GM12878 (cell line): ENCODE results near the gene RCC1. TPM values are rescaled to one million over a fixed set of nuclear protein-coding genes. Genes with fewer than 3 reads are reported as not detected.

Experiments used
- ATAC-seq: fragments of 200-7000 bp; cut with Tn5 transposase; 3 replicates; pipeline ENCODE4 v1.9.1; 2020; ENCODE audit warnings: mild to moderate bottlenecking, moderate library complexity
- BruUV-seq: library from RNA; stranded (reverse); fragments of 400-500 nt; replicated peaks from 2 replicates; lab custom pipeline; 2021; lab: Mats Ljungman, UMichigan
- CTCF ChIA-PET: fragments of 300-600 bp; sonication (Branson Sonifier 250); formaldehyde crosslinking; extraction: SDS; loops from one replicate; lab custom pipeline; 2021; ENCODE audit warnings: inconsistent platforms; lab: Yijun Ruan, JAX
- POLR2A ChIA-PET: fragments of 350-600 bp; formaldehyde crosslinking; extraction: SDS; loops from one replicate; lab custom pipeline; 2021; ENCODE audit warnings: inconsistent platforms; lab: Charles Lee
- RAD21 ChIA-PET: fragments of 300-600 bp; sonication (Branson Sonifier 250); formaldehyde crosslinking; loops from one replicate; lab custom pipeline; 2023; ENCODE audit warnings: antibody characterized with exemption; ENCODE audit not compliant: unreplicated experiment; lab: Charles Lee
- SMC1A ChIA-PET: fragments of 300-600 bp; sonication (Branson Sonifier 250); formaldehyde crosslinking; loops from one replicate; lab custom pipeline; 2023; ENCODE audit not compliant: unreplicated experiment, uncharacterized antibody; lab: Charles Lee
- DNase-seq: peaks from one replicate; pipeline ENCODE4 v3.0.0-alpha.2; 2011; ENCODE audit warnings: low read depth, low spot score
- FAIRE-seq: peaks from 3 replicates; lab custom pipeline; 2011; peaks lifted over from hg19 to GRCh38; lab: Jason Lieb, UNC
- H2AFZ ChIP-seq: 2 replicates; pipeline ENCODE4 v1.6.0; 2011; ENCODE audit warnings: low read depth, low read length, control low read depth; ENCODE audit not compliant: control insufficient read depth
- H3K27ac ChIP-seq: 2 replicates; pipeline ENCODE4 v1.5.1; 2011; ENCODE audit warnings: control low read depth; ENCODE audit not compliant: control insufficient read depth, insufficient read depth
- H3K27me3 ChIP-seq, 2 experiments: replicated peaks in 1 of 2; 2 replicates each; pipeline versions ENCODE4 v1.6.0 to v1.6.1; 2011; ENCODE audit warnings: low read length in 1 of 2; ENCODE audit not compliant: control insufficient read depth in 2 of 2, insufficient read depth in 2 of 2
- H3K36me3 ChIP-seq, 2 experiments: 2 replicates each; pipeline ENCODE4 v1.5.1; 2011; ENCODE audit warnings: low read length in 1 of 2; ENCODE audit not compliant: control insufficient read depth in 2 of 2, insufficient read depth in 2 of 2
- H3K4me1 ChIP-seq: 2 replicates; pipeline ENCODE4 v1.6.1; 2011; ENCODE audit warnings: mild to moderate bottlenecking, low read length, moderate library complexity, mixed read lengths; ENCODE audit not compliant: control insufficient read depth, insufficient read depth
- H3K4me2 ChIP-seq: 2 replicates; pipeline ENCODE4 v1.6.0; 2011; ENCODE audit warnings: control low read depth; ENCODE audit not compliant: control insufficient read depth, insufficient read depth
- H3K4me3 ChIP-seq: fragments of 200-600 bp; sonication (generic); 2 replicates; pipeline ENCODE4 v1.5.1; 2016
- H3K79me2 ChIP-seq: 2 replicates; pipeline ENCODE4 v1.6.0; 2011; ENCODE audit warnings: low read length; ENCODE audit not compliant: control insufficient read depth, insufficient read depth
- H3K9ac ChIP-seq: 2 replicates; pipeline ENCODE4 v1.8.0; 2011; ENCODE audit warnings: low read length, control low read depth, mixed read lengths; ENCODE audit not compliant: control insufficient read depth, insufficient read depth
- H3K9me3 ChIP-seq: replicated peaks from 3 replicates; pipeline ENCODE4 v1.5.1; 2011; ENCODE audit warnings: mild to moderate bottlenecking, low read length; ENCODE audit not compliant: control insufficient read depth, insufficient read depth
- H4K20me1 ChIP-seq: 2 replicates; pipeline ENCODE4 v1.6.0; 2011; ENCODE audit not compliant: control insufficient read depth, insufficient read depth
- ETV6 ChIP-seq, 2 experiments: fragments of 450-650 bp in 1 of 2; IDR thresholded peaks in 1 of 2; conservative IDR thresholded peaks in 1 of 2; 2 replicates each; pipeline ENCODE4 v1.6.1; 2014; ENCODE audit warnings: antibody characterized with exemption in 1 of 2, borderline replicate concordance in 1 of 2, low read depth in 1 of 2, mild to moderate bottlenecking in 1 of 2, moderate library complexity in 1 of 2
- GATAD2B ChIP-seq: fragments of 450-650 bp; conservative IDR thresholded peaks from 2 replicates; pipeline ENCODE4 v1.6.1; 2017; ENCODE audit warnings: low read depth, mild to moderate bottlenecking, moderate library complexity
- HDAC6 ChIP-seq: fragments of 200-600 bp; sonication (generic); IDR thresholded peaks from one replicate; pipeline ENCODE4 v1.8.0; 2017; ENCODE audit warnings: antibody characterized with exemption; ENCODE audit not compliant: unreplicated experiment
- MXI1 ChIP-seq: fragments of 150-350 bp; IDR thresholded peaks from 2 replicates; pipeline ENCODE4 v1.6.1; 2011; ENCODE audit warnings: low read depth, mild to moderate bottlenecking, inconsistent platforms, low read length, improper control_type of control experiment
- NBN ChIP-seq: fragments of 450-650 bp; IDR thresholded peaks from 2 replicates; pipeline ENCODE4 v1.6.1; 2016
- WGBS: methylation state at CpG from one replicate; pipeline ENCODE4 v1.1.6; 2016; ENCODE audit warnings: low lambda C conversion rate; ENCODE audit not compliant: insufficient replicate concordance, insufficient coverage; ENCODE audit errors: missing lambda C conversion rate; 5-methylcytosine and 5-hydroxymethylcytosine counted together
- in situ Hi-C: fragments of 300-500 bp; cut with MboI; formaldehyde crosslinking; loops from 9 replicates; pipeline ENCODE4 v1.14.3; 2018; ENCODE audit warnings: mixed read lengths
- intact Hi-C: fragments of 100-400 bp; cut with micrococcal nuclease; formaldehyde crosslinking; loops from one replicate; pipeline ENCODE4 v1.14.2; 2022; ENCODE audit not compliant: unreplicated experiment
- polyA plus RNA-seq, 11 experiments: library from polyadenylated mRNA; depleted of rRNA in 4 of 11; unstranded in 6 of 11; stranded (reverse) in 5 of 11; fragments of >200 nt; fragmentation: Nextera tagmentation in 4 of 11; fragmentation: Illumina TruSeq in 1 of 11; extraction: Ambion mirVana in 4 of 11; extraction: Trizol in 1 of 11; gene quantifications; 1 replicate in 1 of 11; 2 replicates in 10 of 11; pipeline versions ENCODE4 v1.2.1 to v1.2.3, GENCODE V29; 2011 to 2016; ENCODE audit warnings: inconsistent platforms in 2 of 11, missing spikeins in 2 of 11, low read depth in 1 of 11
- total RNA-seq, 4 experiments: library from RNA; depleted of rRNA in 3 of 4; stranded (reverse); fragments of >200 nt in 3 of 4; fragmentation: Illumina TruSeq in 1 of 4; extraction: Trizol in 1 of 4; gene quantifications; 2 replicates each; pipeline versions ENCODE4 v1.2.1 to v1.2.3, GENCODE V29; 2013 to 2021
- TF ChIP-seq, protein P1 (sequence below): fragments of 450-650 bp; IDR thresholded peaks from 2 replicates; pipeline ENCODE4 v1.6.1; 2016; ENCODE audit warnings: mild to moderate bottlenecking, moderate library complexity, borderline replicate concordance
- TF ChIP-seq, protein P2 (sequence below): IDR thresholded peaks from 2 replicates; pipeline ENCODE4 v1.6.1; 2011; ENCODE audit warnings: mild to moderate bottlenecking, low read depth, low read length, moderate library complexity; ENCODE audit not compliant: insufficient replicate concordance
- TF ChIP-seq, protein P3 (sequence below): fragments of 450-650 bp; IDR thresholded peaks from 2 replicates; pipeline ENCODE4 v1.6.1; 2018; ENCODE audit warnings: mild to moderate bottlenecking, low read depth, moderate library complexity; ENCODE audit not compliant: partially characterized antibody
- TF ChIP-seq, protein P4 (sequence below): fragments of 450-650 bp; IDR thresholded peaks from 2 replicates; pipeline ENCODE4 v1.6.1; 2017; ENCODE audit warnings: borderline replicate concordance

Gene RCC1
- total and polyA plus RNA-seq, 10 of the 15 experiments (the other 5 are each of a cell fraction or from before 2014, with no cell fraction given), result 8.3 to 99.4 (median 74.6) TPM

DNA sequence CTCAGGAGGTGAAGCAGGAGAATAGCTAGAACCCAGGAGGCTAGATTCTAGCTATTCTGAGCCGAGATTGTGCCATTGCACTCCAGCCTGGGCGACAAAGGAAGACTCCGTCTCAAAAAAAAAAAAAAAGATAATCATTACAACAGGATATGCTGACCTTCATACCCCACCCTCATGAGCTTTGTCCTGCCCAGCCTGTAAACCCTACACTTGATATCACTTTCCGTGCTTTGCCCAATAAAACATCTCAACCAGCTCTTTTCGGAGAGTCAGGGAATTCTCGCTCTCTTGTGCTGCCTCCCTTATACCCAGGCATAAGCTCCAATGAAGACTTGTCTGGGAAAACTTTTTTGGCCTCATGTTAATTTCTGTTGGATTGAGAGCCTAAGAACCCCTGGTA is 45.5 kb downstream of the RCC1 start:
- no peaks in the 10 kb centered on the region for H4K20me1 ChIP-seq
- ChIA-PET RAD21 (interaction anchor here (0.9 to 4.8 kb wide), 2 partner anchors 29 to 51 kb away, joined by 3 to 46 read pairs; no protein-coding TSS in a partner anchor), SMC1A (interaction anchor here (1.0 to 2.3 kb wide), 3 partner anchors 10 to 51 kb away, joined by 3 to 8 read pairs (median 3); no protein-coding TSS in a partner anchor), POLR2A (interaction anchor here (0.6 to 6.4 kb wide), 4 partner anchors 29 to 92 kb away, joined by 3 to 132 read pairs (median 7); partner anchors contain the start of gene TAF12), CTCF (interaction anchor here (0.6 to 1.4 kb wide), 9 partner anchors 10 to 405 kb away, joined by 3 to 7 read pairs (median 3); no protein-coding TSS in a partner anchor)
- no peak overlapping the region for H2AFZ ChIP-seq
- no peaks in the 10 kb centered on the region for H3K9me3 ChIP-seq
- DNase-seq (no peak), ATAC-seq (no peak), FAIRE-seq (no peak)
- no peak overlapping the region for H3K9ac ChIP-seq
- intact Hi-C loops (no loop called here), in situ Hi-C loops (no loop called here)
- no peaks in the 10 kb centered on the region for H3K27me3 ChIP-seq
- no peak overlapping the region for H3K4me3 ChIP-seq
- no peaks in the 10 kb centered on the region; the same call in none of the 2 replicates for H3K4me1 ChIP-seq
- peaks cover 11% of the 10 kb centered on the region for H3K79me2 ChIP-seq
- no TSS peak for BruUV-seq
- H3K36me3 ChIP-seq, result peaks cover 0 to 4% of the 10 kb centered on the region in 2 experiments; a peak in 1 of 4 replicates
- 89% methylated on average over 6 of the region's 6 CpGs for WGBS
- no peak overlapping the region for H3K27ac ChIP-seq
- H3K4me2 ChIP-seq, result no peak overlapping the region
- TF ChIP-seq MXI1, result no peak
- TF ChIP-seq GATAD2B, result no peak
- TF ChIP-seq, protein P1, sequence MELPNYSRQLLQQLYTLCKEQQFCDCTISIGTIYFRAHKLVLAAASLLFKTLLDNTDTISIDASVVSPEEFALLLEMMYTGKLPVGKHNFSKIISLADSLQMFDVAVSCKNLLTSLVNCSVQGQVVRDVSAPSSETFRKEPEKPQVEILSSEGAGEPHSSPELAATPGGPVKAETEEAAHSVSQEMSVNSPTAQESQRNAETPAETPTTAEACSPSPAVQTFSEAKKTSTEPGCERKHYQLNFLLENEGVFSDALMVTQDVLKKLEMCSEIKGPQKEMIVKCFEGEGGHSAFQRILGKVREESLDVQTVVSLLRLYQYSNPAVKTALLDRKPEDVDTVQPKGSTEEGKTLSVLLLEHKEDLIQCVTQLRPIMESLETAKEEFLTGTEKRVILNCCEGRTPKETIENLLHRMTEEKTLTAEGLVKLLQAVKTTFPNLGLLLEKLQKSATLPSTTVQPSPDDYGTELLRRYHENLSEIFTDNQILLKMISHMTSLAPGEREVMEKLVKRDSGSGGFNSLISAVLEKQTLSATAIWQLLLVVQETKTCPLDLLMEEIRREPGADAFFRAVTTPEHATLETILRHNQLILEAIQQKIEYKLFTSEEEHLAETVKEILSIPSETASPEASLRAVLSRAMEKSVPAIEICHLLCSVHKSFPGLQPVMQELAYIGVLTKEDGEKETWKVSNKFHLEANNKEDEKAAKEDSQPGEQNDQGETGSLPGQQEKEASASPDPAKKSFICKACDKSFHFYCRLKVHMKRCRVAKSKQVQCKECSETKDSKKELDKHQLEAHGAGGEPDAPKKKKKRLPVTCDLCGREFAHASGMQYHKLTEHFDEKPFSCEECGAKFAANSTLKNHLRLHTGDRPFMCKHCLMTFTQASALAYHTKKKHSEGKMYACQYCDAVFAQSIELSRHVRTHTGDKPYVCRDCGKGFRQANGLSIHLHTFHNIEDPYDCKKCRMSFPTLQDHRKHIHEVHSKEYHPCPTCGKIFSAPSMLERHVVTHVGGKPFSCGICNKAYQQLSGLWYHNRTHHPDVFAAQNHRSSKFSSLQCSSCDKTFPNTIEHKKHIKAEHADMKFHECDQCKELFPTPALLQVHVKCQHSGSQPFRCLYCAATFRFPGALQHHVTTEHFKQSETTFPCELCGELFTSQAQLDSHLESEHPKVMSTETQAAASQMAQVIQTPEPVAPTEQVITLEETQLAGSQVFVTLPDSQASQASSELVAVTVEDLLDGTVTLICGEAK, result no peak
- no peak for TF ChIP-seq NBN
- TF ChIP-seq, protein P2, sequence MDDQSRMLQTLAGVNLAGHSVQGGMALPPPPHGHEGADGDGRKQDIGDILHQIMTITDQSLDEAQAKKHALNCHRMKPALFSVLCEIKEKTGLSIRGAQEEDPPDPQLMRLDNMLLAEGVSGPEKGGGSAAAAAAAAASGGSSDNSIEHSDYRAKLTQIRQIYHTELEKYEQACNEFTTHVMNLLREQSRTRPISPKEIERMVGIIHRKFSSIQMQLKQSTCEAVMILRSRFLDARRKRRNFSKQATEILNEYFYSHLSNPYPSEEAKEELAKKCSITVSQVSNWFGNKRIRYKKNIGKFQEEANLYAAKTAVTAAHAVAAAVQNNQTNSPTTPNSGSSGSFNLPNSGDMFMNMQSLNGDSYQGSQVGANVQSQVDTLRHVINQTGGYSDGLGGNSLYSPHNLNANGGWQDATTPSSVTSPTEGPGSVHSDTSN, result no peak
- no peak for TF ChIP-seq ETV6 (conservative IDR thresholded peaks at IDR 0.05 in 1 of 2, IDR thresholded peaks at IDR 0.05 in 1 of 2; ENCODE audit: borderline replicate concordance in 1 of 2, low read depth in 1 of 2)
- no peak for TF ChIP-seq HDAC6
- TF ChIP-seq, protein P3, sequence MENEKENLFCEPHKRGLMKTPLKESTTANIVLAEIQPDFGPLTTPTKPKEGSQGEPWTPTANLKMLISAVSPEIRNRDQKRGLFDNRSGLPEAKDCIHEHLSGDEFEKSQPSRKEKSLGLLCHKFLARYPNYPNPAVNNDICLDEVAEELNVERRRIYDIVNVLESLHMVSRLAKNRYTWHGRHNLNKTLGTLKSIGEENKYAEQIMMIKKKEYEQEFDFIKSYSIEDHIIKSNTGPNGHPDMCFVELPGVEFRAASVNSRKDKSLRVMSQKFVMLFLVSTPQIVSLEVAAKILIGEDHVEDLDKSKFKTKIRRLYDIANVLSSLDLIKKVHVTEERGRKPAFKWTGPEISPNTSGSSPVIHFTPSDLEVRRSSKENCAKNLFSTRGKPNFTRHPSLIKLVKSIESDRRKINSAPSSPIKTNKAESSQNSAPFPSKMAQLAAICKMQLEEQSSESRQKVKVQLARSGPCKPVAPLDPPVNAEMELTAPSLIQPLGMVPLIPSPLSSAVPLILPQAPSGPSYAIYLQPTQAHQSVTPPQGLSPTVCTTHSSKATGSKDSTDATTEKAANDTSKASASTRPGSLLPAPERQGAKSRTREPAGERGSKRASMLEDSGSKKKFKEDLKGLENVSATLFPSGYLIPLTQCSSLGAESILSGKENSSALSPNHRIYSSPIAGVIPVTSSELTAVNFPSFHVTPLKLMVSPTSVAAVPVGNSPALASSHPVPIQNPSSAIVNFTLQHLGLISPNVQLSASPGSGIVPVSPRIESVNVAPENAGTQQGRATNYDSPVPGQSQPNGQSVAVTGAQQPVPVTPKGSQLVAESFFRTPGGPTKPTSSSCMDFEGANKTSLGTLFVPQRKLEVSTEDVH, result no peak
- TF ChIP-seq, protein P4, sequence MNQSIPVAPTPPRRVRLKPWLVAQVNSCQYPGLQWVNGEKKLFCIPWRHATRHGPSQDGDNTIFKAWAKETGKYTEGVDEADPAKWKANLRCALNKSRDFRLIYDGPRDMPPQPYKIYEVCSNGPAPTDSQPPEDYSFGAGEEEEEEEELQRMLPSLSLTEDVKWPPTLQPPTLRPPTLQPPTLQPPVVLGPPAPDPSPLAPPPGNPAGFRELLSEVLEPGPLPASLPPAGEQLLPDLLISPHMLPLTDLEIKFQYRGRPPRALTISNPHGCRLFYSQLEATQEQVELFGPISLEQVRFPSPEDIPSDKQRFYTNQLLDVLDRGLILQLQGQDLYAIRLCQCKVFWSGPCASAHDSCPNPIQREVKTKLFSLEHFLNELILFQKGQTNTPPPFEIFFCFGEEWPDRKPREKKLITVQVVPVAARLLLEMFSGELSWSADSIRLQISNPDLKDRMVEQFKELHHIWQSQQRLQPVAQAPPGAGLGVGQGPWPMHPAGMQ, result no peak
